ENCODE data around the gene EPHX1.
"Not testable (repeated sequence)": the region's sequence is repeated elsewhere in the genome, so short reads cannot be mapped to it uniquely, and the experiment has no call there.

Gene EPHX1
- total RNA-seq: 0.28 to 0.58 (median 0.33) reads per million in 3 experiments

GRCh38 chr1:225809842-225810578 is at the start of gene EPHX1:
EPHX1 (plus strand) TSS chr1:225810124; CDS start chr1:225828730, 18,606 bp downstream.
- peak; percentile 48 for DNase-seq

- no peak for DNase-seq
These were observed 49.4 kb upstream of the EPHX1 start for GRCh38 chr1:225760531-225760930.

- not testable (repeated sequence) for DNase-seq
These were observed 48.5 kb upstream of the EPHX1 start for GRCh38 chr1:225761395-225761794.

- DNase-seq: no peak
These were observed 47.9 kb upstream of the EPHX1 start for GRCh38 chr1:225762002-225762441.

- DNase-seq: no peak
These were observed 47.5 kb upstream of the EPHX1 start for GRCh38 chr1:225762444-225762843.

GRCh38 chr1:225763716-225764548 is 46.0 kb upstream of the EPHX1 start:
- no peak for DNase-seq

GRCh38 chr1:225765982-225766674 is 43.8 kb upstream of the EPHX1 start:
- no peak for DNase-seq

- no peak for DNase-seq
These were observed 42.8 kb upstream of the EPHX1 start for GRCh38 chr1:225766967-225767633.

GRCh38 chr1:225767634-225768540 is 42.0 kb upstream of the EPHX1 start:
- no peak for DNase-seq

GRCh38 chr1:225768662-225769426 is 41.1 kb upstream of the EPHX1 start:
- no peak for DNase-seq

- DNase-seq: no peak
These were observed 40.2 kb upstream of the EPHX1 start for GRCh38 chr1:225769687-225770086.

- DNase-seq: no peak
These were observed 39.2 kb upstream of the EPHX1 start for GRCh38 chr1:225770561-225771248.

- no peak for DNase-seq
These were observed 38.1 kb upstream of the EPHX1 start for GRCh38 chr1:225771661-225772322.

- DNase-seq: no peak
These were observed 37.6 kb upstream of the EPHX1 start for GRCh38 chr1:225772323-225772768.

GRCh38 chr1:225772848-225773247 is 37.1 kb upstream of the EPHX1 start:
- DNase-seq: no peak

GRCh38 chr1:225774281-225775147 is 35.4 kb upstream of the EPHX1 start:
- DNase-seq: no peak

GRCh38 chr1:225776294-225776693 is 33.6 kb upstream of the EPHX1 start:
- DNase-seq: no peak

GRCh38 chr1:225777058-225777582 is 32.8 kb upstream of the EPHX1 start:
- DNase-seq: no peak

Measured in central memory CD4-positive, alpha-beta T cell (primary cell).